GM18907 (cell line): ENCODE results near the gene TTC32.
"Not testable (repeated sequence)": the region's sequence is repeated elsewhere in the genome, so short reads cannot be mapped to it uniquely, and the experiment has no call there.

ENCODE experiments used
- ATAC-seq: cut with Tn5 transposase; IDR thresholded peaks from one replicate; pipeline ENCODE4 v1.9.1; 2021; ENCODE audit warnings: mild to moderate bottlenecking, moderate library complexity; ENCODE audit not compliant: unreplicated experiment

The TTC32 gene

DNA sequence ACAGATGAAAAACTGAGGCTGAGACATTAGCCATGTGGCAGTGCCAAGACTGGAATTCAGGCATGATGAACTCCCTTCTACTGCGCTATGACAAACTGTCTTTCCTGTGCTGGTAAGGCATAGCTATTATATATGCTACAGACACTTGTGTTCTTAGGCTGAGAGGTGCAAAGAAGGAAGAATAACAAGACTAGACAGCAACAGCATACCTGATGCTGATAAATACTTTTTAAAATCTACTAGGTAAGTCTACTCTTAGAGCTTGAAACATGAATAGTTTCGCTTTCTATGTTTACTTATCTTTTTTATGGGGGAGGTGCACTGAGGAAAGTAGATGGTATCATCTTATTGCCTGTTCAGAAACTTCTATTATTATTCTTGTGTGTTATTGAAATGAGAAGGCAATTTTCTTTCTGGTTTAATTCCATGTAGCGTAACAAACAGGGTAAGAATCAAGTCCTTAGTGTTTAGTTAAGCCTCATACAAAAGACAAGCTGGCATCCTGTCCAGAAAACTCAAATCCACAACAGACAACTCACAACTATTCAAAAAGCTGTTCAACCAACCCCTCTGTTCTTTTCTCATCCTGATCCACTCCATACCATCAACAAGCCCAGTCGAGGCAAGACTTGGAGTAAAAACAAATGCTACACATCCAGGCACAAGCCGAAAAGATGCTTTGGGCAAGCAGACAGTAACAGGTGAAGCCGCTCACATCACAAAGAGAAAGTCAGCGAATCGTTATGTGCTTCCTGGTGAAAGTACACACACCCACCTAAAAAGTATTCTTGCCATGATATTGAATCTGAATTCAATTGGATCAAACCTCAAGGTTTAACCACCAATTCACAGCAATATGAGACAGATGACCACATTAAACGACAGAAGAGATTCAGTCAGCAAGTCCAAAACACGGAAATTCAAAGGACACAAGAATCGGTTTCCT is 1.5 kb downstream of the TTC32 start:
- ATAC-seq: peak; percentile 27

DNA sequence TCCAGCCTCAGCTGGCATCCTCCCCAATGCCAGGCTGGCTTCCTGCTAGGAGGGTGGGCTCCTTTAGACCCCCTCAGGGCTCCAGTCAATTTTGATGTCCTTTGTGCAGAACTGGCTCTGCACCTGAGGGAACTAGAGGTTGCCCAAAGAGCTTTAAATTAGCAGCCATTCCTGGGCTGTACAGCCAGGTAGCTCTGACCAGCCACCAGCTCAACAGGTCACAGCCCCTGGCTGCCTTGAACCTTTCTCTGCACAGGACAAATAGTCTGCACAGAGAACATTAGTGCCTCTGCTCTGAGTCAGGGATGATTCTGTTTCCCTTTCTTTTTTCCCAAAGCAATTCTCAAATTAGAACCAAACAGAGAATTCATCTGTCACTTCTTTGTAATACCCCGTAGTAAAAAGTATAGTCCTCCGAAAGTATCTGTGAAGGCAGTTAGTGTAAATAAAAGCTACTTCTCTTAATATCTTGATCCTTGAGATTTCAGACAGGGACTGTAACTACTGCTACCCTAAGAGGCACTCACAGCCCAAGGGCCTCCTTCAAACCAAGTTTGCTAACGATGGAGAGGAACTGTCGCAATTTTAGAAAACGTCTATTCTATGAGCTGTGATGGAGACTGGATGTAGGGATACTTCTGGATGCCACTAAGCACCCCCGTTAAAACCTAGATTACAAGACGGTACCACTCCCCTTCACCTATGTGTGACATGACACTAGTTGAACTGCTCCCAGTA is 3.0 kb downstream of the TTC32 start:
- ATAC-seq: no peak

DNA sequence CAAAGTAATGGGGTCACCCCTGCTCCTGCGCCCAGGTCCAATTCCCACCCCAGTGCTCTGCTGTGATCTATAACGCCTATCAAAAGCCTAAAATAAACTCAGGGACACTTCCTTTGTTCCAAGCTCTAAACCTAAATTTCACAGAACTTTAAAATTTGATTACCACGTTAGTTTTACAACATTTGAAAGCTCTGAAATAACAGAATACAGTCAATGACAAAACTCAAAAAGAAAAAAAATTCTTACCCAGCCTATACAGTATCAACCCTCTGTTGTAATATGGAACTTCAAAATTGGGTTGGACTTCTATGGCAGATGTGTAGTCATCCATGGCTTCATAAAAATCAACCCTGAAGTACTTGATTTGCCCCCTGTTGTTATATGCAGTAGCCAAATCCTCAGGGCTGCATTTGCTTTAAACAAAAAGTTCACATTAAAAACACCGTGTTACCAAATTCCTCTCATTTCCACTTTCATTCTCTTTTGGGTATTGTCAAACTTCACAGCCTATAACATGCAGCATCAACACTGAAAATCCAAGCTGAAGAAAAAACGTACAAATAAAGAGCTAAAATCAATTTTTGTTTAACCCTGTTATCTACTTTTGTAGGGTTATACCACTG is 4.0 kb downstream of the TTC32 start:
- ATAC-seq: no peak

DNA sequence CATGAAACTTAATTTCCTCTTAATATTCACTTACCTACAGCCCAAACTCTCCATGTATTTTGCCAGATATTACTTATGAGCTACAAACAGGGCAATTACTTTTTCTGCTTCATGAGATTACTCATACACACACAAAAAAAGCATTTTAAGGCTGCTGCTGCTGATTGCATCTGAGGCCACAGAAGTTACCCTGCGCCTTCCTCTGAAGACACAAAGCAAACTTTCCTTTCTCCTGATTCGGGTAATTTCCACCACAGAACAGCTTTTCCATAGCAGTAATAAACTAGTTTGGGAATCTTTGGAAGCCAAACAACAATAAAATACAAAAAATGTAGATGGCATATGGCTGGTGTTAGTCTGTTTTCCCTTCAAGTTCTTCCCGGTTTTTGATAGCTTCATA is 6.2 kb downstream of the TTC32 start:
- ATAC-seq: no peak

DNA sequence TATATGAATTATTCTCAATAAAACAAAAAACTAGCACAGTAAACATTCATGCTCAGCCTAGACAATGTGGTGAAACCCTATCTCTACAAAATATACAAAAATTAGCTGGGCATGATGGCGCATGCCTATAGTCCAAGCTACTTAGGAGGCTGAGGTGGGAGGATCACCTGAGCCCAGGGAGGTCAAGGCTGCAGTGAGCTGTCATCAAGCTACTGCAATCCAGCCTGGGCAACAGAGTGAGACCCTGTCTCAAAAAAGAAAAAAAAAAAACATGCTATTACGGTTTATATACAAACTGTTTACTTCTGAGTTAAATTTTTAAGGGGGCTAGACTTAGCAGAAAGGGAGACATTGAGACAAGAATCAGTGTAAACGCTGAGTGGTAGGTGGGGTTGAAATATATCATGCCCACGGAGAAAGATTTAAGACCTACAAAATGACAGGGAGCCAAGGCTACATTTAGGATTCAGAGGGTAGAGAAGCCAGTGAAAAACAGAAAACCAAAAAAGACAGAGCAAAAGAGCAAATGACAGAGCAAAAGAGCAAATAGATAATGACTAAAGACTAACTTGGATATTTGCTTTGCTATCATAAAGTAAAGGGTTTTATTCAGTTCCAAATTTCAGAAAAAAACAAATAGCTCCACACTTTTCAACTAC is 7.5 kb downstream of the TTC32 start:
- ATAC-seq: peak; percentile 16

DNA sequence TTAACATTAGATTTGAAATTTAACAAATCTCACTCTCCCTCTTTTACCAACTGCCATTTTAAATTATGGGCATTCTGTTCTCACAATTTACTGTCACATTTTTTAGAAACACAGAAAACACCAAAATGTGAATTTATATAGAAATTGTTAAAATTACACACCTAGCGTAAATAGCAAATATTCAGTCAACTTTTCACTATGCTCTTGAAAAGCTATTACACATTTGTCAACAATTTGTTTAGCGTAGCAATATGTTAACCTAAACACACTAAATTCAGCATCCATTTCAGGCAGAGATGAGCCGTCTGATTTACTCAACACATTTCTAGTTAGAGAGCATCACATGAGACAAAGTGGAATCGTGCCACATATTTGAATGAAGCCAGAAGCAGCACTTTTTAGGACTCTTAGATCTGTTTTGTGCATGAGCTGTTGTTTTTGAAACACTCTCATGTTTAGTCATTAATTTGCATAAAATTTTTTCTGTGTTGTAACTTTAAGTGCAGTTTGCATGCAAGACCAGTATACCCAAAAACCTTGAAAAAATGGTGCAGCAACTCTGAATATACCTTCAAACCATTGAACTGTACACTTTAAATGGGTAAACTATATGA is 8.2 kb downstream of the TTC32 start:
- peak; percentile 75 for ATAC-seq

DNA sequence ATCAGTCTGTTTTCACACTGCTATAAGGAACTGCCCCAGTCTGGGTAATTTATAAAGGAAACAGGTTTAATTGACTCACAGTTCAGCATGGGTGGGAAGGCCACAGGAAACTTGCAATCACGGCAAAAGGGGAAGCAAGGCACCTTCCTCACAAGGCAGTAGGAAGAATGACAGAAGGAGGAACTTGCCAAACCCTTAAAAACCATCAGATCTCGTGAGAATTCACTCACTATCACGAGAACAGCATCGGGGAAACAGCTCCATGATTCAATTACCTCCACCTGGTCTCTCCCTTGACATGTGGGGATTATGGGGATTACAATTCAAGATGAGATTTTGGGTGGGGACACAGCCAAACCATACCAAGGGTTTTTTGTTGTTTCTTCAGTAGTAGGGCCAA is 9.8 kb downstream of the TTC32 start:
- not testable (repeated sequence) for ATAC-seq

DNA sequence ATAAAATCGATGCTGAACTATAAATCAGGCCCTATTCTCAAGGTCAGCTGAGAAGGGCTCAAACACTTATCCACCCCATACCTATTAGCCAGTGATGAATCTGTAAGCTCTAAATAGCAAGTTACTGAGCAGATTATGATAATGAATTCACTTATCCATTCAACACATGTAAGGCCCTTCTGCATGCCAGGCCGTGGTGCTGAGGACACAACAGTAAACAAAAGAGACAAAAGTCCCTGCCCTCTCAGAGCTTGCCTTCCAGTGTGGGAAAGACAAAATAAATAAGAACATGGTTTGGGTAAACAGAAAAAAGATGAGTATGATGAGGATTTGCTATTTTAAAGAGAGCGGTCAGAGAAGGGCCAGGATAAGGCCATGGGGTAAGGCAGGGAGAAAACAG is 11.7 kb downstream of the TTC32 start:
- no peak for ATAC-seq

DNA sequence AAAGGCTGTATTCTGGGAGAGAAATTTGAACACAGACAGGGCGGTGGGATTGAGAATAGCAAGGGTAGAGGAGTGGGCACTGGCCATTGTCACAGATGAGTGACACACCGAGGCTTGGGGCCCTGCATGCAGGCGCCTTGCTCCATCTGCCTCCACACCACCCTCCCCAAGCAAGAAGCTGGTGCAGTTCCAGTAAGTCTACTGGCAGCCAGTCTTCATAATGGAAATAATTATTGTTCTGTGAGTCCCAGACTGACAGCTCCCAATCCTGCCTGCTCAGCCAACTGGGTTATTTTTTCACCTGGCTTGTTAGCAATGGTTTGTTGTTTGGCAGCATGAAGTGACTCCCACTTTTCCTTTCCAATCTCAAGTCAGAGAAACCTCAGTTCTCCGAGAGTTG is 13.0 kb downstream of the TTC32 start:
- ATAC-seq: no peak

DNA sequence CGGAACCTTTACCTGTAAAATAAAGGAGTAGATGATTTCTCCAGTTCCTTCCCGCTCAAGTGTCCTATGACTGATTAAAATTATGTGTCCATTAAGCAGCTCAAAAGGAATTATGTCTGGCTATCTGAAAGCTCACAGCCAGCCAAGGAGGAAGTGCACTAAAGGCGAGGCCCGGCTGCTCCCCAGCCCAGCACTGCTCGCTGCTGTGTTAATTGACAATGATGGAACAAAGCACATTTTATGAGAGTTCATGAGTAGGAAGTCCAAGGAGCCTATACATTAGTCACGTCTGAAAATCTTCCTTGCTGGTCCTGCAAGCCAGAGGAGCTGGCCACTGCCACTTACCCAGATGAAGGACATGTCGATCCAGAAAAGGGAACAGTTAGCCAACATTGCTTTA is 14.3 kb downstream of the TTC32 start:
- ATAC-seq: no peak

DNA sequence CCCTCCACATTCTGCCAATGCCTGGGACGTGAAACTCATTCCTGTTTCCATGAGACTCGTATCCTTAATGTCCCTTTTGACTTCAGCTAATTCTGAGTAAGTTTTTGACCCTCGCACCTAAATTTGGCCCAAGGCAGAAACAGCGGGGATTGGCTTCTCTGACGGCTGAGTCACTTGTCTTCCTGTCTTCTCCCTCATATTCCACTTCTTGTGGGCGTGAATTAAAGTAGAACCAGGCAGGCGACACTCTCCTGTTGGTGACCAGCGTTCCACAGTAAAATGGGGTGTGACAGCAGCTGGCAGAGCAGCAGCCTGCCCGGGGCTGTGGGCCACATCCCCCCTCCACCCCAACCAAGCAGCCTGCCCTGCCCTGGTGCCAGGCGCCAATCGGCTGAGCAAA is 15.5 kb downstream of the TTC32 start:
- ATAC-seq: no peak

DNA sequence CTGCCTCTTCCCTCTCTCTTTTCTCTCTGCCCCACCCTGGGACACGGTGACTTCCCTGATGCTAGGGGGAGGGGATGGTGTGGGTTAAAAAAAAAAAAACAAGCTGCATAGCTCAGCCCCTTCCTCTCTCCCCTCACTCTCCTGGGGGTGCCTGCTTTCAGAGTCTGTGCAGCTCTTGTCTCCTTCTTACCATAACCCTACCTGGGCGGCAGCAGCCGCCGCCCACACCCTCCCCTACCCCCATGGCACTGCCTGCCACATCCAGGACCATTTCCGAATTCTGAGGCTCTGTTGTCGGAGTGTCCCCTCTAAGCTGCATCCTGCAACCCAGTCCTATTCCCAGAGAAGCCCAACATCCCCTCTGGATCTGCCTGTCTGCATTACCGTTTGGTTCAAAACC is 16.0 kb downstream of the TTC32 start:
- ATAC-seq: no peak

DNA sequence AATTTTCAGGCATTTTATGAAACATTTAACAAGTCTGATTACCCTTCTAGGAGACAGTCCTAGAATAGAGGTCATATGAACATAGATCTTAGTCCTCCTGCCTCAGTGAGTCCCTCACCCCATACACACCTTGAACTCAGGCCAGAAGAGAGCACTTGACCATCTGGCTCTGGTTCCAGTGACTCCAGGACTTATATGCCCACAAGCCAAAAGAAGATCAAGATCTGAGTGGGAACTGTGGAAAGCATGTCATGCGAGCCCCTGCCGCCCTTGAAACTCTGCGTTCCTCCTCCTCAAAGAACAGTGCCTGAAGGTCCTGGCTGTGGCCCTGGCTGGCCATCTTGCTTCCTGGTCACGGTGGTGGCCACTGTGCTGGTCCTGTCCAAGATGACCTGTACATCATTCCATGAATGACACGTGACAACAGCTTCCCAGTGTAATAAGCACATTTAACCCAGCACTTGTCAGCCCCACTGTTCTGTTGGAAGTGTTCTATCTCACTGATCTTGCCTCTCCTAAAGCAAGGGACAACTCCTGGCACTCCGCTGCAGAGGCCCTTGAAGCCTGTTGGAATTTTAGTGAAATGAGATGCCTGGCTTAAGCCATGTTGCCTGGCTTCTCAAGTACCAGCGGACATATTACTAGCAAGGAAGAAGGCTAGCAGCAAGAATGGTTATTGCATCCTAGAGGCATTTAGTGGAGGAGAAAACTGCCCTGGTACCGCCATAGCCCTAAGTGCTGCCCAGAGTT is 17.6 kb downstream of the TTC32 start:
- no peak for ATAC-seq

DNA sequence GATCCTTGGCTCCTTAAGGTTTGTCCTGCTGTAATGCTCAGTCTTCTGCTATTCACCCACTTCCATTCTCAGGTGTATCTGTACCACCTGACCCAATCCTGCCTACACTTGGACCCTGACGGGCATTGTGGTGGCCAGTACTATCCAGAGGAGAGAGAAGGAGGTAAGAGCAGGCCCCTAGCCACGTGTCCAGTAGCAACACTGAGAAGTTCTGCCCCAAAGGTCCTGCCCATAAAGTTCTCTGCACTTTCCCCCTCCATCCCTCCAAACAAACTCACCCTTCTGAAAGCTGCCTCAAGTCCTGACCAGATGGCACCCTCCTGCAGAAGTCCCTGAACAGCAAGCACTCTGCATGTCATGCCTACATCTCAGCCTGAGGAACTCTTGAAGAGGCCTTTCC is 18.3 kb downstream of the TTC32 start:
- no peak for ATAC-seq

DNA sequence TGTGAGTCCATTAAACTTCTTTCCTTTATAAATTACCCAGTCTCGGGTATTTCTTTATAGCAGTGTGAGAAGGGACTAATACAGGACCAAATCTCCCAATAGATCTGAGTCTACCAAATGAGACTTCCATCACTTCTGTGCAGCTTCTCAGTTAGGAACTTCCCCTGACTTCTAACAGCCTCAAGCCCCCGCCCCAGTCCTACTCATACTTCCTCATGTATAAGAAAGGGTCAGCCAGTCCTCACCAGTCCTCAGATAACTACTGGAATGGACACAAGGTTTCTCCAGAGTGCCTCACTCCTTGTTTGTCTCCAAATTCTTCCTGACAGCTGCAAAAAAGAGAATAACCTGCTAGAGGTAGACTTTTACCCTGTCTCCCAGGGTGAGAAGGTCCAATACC is 19.5 kb downstream of the TTC32 start:
- ATAC-seq: no peak

DNA sequence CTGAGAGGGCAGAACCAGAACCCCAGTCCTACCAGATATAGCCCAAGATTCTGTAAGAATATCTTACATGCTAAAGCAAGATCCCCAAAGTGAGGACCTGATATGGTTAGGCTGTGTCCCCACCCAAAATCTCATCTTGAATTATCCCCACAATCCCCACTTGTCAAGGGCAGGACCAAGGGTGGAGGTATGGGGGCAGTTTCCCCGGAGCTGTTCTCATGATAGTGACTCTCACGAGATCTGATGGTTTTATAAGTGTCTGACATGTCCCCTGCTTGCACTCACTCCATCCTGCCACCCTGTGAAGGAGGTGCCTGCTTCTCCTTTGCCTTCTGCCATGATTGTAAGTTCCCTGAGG is 19.9 kb downstream of the TTC32 start:
- no peak for ATAC-seq

DNA sequence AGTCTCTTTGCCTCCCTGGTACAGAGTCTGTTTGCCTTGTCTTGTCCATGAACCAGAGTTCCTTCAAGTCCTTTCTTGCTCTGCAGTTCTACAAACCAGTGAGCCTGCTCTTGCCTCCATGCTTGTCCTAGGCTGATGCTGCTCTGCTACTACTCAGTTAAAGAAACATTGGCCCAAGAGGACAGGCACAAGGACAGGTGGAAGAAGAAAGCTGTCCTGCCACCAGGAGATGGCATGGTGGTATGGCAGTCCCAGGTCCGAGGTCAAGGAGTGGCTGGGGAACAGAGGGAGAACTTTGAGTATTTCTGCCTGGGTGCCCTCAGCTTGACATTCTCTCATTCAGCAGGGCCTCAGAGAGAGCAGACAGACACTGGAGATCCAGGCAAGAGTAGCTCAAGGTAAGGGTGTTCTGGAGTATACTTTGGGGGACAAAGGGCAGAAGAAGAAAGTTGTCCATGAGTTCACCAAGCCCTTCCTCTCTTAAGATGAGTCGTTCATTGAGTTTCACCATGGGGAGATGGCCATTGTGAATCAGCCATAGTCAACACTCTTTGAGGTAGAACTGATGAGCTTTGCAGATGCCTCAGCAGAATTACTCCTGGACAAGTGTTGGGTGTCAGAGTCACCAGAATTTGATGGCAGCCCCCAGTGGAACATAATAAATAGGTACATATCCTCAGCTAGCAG is 20.4 kb downstream of the TTC32 start:
- ATAC-seq: no peak

DNA sequence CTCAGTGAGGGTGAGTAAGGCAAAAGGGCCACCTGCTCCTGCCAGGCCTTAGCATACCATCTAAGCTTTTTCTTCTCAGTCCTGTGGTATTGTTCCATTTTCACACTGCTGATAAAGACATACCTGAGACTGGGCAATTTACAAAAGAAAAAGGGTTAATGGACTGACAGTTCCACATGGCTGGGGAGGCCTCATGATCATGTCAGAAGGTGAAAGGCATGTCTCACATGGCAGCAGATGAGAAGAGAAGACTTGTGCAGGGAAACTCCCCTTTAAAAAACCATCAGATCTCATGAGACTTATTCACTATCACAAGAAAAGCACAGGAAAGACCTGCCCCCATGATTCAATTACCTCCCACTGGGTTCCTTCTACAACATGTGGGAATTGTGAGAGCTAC is 21.6 kb downstream of the TTC32 start:
- not testable (repeated sequence) for ATAC-seq

DNA sequence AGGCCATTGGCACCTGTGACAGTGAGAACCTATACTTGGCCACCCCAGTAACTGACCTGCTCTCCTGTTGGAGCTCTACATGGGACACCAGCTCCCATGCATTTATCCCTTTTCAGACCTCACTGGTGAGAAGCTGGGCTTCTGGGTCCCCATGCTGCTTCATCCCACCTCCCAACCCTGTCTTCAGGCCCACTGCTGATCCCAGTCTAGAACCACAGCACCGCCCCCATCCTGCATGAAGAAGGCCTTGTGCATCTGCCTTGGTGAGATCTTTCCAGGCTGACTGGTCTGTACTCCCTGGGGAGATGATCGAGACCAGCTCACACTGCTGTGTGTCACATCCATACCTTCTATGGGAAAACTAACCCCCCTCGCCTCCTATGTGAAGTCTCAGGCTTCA is 22.7 kb downstream of the TTC32 start:
- ATAC-seq: no peak
